NOMO-1 treated with DMSO at 0.1 percent for 48 hours (cell line): ENCODE results near the gene ZNF561.
A peak's percentile ranks its signal among the peaks of the same experiment; 100 is the strongest.
"Not testable (repeated sequence)": the region's sequence is repeated elsewhere in the genome, so short reads cannot be mapped to it uniquely, and the experiment has no call there.

Source experiments
- DNase-seq: peaks from one replicate; lab custom pipeline; 2025; ENCODE audit not compliant: unreplicated experiment; lab: John Stamatoyannopoulos, UW

ZNF561 gene

DNA sequence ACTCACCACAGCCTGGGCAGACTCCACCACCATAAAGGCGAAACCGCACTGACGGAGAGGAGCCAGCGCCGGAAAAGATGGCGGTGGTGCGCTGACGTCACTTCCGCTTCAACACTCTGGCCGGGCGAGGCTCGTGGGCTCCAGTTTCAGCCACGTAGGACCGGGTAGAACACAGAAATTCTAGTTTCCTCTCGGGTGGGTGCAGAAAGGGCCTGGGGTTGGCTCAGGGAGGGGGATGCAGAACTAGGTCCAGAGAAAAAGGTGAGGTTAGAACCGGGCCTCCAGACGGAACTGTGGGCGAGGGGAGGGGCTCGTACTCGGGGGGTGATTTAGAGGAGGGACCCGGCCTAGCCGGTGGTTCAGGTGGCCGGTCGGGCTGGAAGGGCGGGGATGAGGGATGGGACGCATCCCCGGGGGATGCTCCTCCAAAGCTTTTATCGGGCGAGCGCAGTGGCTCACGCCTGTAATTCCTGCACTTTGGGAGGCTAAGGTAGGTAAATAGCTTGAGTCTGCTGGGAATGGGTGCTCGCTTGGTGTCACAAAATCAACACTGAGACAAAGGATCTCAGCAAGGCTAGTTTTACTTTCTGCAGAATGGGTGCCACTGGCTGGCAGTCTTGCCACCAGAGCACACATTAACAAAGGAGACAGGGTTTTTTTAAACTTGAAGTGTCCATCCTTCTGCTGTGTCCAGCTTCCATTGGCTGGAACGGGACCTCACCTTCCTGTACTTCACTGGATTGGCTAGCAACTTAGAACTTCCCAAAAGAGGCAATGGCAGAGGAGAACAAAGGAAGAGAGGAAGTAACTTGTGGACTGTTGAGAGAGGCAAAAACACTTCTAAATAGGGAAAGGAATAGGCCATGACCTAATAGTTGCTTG, at the start of gene ZNF561:
Gene ZNF561 (minus strand): TSS at position 77 of the 882 bp plus-strand sequence. CDS start 1,776 bp downstream, outside the sequence.
- peak; percentile 74 for DNase-seq

DNA sequence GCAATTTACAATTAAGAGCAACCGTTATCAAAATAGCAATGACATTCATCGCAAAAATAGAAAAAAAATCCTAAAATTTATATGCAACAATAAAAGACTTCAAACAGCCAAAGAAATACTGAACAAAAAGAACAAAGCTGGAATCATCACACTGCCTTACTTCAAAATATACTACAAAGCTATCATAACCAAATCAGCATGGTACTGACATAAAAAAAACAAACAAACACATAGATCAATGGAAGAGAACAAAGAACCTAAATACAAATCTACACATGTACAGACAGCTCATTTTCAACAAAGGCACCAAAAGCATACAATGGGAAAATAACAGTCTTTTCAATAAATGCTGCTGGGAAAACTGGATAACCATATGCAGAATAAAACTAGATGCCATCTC, 47.5 kb upstream of the ZNF561 start:
- no peak for DNase-seq

DNA sequence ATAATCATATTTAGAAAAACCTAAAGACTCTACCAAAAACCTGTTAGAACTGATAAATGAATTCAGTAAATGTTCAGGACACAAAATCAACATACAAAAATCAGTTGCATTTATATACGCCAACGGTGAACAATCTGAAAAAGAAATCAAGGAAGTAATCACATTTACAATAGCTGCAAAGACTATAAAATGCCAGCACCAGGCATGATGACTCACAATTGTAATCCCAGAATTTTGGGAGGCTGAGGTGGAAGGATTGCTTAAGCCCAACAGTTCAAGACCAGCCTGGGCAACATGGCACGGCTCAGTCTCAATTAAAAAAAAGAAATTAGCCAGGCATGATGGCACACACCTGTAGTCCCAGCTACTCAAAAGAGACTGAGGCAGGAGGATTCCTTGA, 46.9 kb upstream of the ZNF561 start:
- no peak for DNase-seq

DNA sequence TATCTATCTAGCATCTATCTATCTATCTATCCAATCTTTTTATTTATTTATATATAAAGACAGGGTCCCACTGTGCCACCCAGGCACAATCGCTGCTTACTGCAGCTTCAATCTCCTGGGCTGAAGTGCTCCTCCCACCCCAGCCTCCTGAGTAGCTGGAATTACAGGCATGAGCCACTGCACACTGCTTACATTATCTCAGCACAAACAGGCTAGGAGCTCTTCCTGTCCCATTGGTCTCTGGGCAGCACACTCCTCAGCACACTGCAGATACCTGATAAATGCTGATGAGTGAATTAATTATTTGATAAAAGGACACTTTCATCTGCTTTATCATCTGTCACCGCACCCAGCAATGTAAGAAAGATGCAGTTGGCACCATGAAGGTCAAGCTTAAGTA, 37.7 kb upstream of the ZNF561 start:
- no peak for DNase-seq

DNA sequence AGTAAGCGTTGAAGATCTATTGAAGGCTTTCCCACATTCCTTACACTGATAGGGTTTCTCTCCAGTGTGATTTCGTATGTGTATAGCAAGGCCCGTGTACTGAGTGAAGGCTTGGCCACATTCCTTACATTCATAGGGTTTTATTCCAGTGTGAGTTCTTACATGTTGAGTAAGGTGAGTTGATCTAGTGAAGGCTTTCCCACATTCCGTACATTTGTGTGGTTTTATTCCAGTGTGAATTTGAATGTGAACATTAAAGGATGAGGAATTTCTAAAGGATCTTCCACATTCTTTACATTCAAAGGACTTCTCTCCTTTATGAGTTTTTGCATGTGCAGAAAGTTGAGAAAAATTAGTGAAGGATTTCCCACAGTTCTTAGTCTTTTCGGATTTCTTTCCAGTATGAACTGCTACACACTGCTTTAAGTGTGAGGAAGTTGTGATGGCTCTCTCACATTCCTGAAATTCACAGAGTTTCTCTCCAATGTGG, 32.1 kb upstream of the ZNF561 start:
- not testable (repeated sequence) for DNase-seq

DNA sequence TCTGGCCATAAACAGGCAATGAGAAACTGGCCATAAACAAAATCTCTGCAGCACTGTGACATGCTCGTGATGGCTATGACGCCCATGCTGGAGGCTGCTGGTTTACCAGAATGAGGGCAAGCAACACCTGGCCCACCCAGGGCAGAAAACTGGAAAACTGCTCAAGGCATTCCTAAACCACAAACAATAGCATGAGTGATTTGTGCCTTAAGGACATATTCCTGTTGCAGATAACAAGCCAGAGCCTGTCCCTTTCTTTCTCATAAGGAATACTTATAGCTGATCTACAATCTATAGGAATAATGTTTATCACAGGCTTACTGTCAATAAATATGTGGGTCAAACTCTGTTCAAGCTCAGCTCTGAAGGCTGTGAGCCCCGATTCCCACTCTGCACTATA, 30.4 kb upstream of the ZNF561 start:
- not testable (repeated sequence) for DNase-seq

DNA sequence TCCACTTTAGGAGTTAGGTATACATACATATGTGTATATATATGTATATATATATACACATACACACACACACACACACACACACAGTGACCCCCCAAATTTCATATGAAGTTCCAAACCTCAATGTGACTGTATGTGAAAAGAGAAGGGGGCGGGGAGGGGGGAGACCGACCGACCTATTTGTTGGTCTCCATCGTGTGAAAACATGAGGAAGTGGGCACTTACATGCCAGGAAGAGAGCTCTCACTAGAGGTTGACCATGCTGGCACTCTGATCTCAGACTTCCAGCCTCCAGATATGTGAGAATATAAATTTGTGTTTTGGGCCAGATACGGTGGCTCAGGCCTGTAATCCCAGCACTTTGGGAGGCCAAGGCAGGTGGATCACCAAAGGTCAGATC, 29.3 kb upstream of the ZNF561 start:
- DNase-seq, result no peak

DNA sequence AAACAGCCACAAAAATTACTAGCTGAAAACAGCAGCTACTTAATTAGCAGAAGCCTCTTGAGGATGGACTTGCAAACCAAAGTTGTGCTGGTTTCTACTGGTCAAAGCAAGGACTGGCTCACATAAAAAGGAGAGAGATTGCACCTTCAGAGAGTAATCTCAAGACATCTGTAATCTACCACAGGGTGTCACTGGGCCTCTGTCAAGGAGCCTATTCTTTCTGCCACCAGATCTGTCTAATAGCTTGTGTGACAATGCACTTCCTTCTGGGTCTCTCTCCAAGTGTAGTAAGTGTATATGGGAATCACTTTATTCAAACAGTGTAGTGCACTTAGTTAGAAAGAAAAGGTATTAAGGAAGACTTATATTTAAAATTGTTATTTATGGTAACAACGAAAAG, 24.4 kb upstream of the ZNF561 start:
- DNase-seq, result peak; percentile 4

DNA sequence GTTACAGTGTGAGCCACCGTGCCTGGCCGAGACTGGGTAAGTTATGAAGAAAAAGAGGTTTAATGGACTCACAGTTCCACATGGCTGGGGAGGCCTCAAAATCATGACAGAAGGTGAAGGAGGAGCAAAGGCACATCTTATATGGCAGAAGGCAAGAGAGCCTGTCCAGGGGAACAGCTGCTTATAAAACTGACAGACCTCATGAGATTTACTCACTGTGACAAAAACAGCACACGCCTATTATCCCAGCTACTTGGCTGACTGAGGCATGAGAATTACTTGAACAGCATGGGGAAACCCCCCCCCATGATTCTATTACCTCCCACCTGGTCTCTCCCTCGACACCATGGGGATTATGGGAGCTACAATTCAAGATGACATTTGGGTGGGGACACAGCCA, 23.4 kb upstream of the ZNF561 start:
- no peak for DNase-seq

DNA sequence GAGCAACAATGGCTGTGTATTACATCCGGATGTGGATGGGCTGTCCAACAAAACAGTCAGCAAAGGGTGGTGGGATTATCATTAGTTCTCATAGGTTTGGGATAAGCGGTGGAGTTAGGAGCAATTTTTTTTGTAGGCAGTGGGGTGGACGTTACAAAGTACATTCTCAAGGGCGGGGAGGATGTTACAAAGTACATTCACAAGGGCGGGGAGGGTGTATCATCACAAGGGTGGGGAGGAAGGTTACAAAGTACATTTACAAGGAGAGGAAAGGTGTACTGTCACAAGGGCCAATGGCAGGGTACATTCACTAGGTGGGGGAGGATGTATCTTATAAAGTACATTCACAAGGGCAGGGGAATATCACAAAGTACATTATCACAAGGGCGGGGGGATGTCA, 20.8 kb upstream of the ZNF561 start:
- no peak for DNase-seq

DNA sequence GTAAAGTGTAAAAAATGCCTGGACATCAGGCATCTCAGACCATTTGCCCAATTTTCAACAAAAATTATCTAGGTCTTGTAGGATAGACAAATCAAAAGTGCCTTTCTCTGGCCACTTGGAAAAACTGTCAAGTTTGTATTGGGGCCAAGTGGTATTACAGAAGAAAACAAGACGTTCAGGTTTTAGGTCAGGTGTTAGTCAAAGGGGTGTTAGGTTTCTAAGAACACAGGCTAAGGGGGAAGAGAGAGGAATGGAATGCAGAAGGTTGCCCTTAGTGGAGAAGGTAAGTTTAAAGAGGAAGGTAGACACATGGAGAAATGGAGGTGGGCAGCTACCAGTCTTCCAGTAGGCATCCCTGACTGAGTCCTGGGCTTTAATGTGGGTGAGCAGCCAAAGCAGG, 19.9 kb upstream of the ZNF561 start:
- no peak for DNase-seq

DNA sequence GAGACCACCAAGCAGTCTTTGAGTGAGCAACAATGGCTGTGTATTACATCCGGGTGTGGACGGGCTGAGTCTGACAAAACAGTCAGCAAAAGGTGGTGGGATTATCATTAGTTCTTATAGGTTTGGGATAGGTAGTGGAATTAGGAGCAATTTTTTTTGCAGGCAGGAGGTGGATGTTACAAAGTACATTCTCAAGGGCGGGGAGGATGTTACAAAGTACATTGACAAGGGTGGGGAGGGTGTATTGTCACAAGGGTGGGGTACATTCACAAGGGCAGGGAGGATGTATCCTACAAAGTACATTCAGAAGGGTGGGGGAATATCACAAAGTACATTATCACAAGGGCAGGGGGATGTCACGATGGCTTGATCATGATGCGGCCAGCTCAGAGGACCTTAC, 15.0 kb upstream of the ZNF561 start:
- no peak for DNase-seq

DNA sequence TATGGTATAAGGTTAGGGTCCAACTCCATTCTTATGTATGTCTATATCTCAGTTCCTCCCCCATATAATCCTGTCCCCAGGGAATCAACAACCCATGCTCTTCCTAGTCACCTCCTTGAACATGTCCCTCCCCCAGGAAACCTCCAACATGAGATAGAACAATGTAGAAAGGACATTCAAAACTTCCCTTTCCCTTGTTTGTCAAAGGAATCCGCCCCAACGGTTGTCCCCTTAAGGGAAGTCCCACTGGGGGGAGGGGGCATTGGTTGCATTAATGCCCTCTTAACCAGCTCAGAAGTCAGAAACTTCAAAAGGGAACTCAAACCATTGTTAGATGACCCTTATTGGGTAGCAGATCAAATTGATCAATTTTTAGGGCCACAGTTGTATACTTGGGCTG, 6.8 kb upstream of the ZNF561 start:
- no peak for DNase-seq

DNA sequence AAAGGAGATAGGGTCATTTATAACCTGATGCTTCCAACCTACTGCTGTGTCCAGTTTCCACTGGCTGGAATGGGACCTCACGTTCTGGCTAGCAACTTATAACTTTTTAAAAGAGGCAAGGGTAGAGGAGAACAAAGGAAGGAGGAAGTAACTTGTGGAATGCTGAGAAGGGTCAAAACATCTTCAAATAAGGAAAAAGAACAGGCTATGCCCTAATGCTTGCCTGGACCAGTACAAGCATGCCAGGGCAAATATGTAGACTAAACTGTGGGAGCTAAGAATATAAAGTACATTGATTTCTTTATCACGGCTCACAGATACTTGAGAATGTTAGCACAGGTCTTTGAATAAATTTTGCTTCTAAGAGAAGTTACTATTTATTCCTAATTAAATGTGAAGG, 1.5 kb upstream of the ZNF561 start:
- no peak for DNase-seq

DNA sequence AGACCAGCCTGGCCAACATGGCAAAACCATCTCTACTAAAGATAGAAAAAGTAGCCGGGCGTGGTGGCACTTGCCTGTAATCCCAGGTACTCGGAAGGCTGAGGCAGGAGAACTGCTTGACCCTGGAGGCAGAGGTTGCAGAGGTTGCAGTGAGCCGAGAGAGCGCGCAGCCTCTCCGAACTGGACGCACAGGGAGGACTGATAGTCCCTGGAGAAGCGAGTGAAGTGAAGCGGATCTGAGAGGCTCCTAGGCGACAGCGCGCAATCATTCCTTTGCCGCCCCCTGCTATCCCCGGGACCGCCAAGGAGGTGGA, 233 bp downstream of the ZNF561 start:
- no peak for DNase-seq

DNA sequence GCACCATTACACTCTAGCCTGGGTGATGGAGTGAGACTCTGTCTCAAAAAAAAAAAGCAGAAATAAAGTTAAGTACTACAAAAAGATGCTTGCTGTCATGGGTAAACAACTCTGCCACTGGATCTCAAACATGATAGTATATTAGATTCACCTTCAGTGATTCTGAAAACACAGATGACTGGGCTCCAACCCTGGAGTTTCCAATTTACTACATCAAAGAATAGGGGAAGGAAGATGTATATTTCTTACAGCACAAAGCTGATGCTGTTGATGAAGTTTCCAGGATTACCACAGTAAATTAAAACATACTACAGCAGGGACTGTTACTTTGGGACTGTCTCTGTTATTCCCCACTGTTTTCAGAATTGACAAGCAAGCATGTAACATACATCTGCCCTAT, 5.2 kb downstream of the ZNF561 start:
- DNase-seq, result no peak

DNA sequence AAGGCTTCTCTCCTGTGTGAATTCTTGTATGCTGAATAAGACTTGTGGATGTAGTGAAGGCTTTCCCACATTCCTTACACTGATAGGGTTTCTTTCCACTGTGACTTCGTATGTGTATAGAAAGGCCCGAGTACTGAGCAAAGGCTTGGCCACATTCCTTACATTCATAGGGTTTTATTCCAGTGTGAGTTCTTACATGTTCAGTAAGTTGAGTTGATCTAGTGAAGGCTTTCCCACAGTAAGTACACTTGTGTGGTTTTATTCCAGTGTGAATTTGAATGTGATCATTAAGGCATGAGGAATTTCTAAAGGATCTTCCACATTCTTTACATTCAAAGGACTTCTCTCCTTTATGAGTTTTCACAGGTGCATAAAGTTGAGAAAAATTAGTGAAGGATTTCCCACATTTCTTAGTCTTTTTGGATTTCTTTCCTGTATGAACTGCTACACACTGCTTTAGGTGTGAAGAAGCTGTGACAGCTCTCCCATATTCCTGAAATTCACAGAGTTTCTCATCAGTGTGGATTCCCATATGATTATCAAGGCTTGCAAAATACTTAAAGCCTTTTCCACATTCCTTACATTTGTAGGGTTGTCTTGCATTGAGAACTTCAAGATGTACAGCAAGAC, 10.4 kb downstream of the ZNF561 start:
- DNase-seq, result no peak

DNA sequence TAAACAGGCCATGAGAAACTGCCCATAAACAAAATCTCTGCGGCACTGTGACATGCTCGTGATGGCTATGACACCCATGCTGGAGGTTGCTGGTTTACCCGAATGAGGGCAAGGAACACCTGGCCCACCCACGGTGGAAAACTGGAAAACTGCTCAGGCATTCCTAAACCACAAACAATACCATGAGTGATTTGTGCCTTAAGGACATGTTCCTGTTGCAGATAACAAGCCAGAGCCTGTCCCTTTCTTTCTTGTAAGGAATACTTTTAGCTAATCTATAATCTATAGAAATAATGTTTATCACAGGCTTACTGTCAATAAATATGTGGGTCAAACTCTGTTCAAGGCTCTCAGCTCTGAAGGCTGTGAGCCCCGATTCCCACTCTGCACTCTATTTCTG, 12.1 kb downstream of the ZNF561 start:
- no peak for DNase-seq

DNA sequence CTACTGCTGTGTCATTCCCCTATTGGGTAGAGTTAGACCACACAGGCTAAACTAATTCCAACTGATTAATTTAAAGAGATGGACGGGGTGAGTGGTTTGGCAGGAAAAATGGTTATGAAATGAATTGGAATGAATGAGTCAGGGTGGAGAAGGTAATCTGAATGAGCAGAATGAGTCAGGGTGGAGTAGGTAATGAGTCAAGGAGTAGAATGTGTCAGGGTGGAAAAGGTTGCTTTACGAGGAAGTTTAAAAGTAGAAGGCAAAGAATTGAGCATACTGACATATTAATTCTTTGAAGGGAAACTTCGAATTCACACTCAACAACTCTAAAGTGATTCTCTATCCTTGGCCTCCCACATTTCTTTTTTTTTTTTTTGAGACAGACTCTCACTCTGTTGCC, 24.0 kb downstream of the ZNF561 start:
- no peak for DNase-seq

DNA sequence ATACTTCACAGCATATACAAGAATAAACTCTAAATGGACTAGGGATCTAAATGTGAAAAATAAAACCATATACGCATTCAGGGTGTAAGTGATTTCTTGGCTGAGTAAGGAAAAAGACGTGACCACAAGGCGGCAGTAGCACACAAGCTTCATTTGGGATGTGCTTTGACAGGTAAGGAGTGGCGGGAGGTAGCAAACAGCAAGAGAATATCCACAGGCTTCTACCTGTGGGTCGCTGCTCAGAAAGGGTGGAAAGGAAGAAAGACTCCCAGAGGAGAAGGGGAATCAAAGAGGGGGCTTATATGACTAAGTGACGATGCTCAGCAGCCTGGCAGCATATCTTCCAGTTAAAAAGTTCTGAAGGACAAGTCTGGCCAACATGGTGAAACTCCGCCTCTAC, 34.3 kb downstream of the ZNF561 start:
- DNase-seq, result peak; percentile 60

DNA sequence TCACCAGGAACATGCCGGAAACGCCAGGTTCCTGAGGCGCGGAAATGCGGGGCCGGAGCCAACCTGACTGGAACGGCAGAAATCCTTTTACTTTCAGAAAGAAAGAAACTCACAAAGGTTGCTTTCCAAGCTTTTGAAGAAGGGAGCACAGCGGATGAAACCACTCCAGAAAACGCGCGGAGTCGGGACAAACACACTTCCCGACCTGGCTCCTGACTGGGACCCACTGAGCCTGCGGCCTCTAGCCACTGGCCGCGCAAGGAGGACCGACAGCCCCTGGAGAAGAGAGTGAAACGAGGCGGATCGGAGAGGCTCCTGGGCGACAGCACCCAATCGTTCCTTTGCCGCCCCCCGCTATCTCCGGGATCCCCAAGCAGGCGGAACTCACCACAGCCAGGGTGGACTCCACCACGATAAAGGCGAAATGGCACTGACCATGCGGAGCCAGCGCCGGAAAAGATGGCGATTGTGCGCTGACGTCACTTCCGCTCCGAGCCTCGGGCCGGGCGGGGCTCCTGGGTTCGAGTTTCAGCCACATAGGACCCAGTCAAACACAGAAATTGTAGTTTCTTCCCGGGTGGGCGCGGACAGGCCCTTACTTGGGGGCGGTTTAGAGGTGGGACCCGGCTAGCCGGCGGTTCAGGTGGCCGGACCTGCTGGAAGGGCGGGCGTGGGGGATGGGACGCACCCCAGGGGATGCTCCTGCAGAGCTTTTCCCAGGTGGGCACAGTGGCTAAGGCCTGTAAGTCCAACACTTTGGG, 36.8 kb downstream of the ZNF561 start, which contains the start of gene ZNF121:
Gene ZNF121 (minus strand): TSS at position 432 of the 761 bp plus-strand sequence. CDS start 16,407 bp downstream, outside the sequence.
- DNase-seq, result peak; percentile 76
